ENCODE results near the gene PTGFRN.

DNA sequence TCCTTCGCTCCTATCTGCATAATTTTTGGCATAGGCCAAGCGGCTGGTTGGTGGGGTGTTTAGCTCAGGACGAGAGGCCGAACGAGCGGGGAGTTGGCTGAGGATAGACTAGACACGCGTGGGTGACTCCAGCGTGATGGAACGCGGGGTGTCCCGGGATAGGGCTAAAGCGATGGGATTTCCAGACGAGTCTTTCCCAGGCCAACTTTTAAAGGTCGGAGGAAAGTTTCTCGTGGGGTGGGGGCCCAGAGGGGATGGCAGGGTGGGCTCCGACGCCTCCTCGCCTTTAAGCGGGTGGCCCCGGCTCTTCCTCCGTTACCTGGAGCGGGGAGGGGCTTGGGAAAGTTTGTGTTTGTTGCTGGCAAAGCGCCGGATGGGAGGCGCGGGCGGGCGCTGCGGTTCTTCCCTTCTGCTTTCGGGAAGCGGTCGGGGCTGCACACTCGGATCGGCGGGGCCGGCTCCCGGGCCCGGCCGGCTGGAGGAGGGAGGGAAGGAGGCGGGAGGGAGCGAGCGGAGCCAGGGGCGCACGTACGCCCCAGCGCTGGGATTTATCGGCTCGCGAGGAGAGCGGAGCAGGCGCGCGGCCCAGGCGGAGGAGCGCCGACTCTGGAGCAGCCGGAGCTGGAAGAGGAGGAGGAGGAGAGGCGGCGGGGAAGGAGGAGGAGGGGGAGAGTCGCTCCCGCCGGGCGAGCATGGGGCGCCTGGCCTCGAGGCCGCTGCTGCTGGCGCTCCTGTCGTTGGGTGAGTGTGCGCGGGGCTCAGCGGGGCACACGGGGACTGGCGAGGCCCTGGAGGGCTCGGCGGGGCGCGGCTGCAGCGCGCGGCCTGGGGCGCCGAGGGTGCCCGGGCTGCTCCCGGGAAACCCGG, at the start of gene PTGFRN:
- TF ChIP-seq POLR2A (IDR thresholded peaks at IDR 0.05; ENCODE audit: low read depth, low read length) (no peak), TAF1 (IDR thresholded peaks at IDR 0.05; ENCODE audit: borderline replicate concordance, low read depth, low read length) (no peak), POLR2AphosphoS5 (IDR thresholded peaks at IDR 0.05; ENCODE audit: low read depth, low read length) (no peak)

Data from GM12892 (cell line).